Activated T-helper 1 cell treated with Interleukin-2 at 50 U/mL for 16 hours (primary cell): ENCODE data around the gene RSPH1.
"Not testable (repeated sequence)": the region's sequence is repeated elsewhere in the genome, so short reads cannot be mapped to it uniquely, and the experiment has no call there.

Experiments used
- DNase-seq: peaks from one replicate; pipeline ENCODE4 v3.0.0-alpha.2; 2020; ENCODE audit warnings: low read depth

RSPH1 gene

DNA sequence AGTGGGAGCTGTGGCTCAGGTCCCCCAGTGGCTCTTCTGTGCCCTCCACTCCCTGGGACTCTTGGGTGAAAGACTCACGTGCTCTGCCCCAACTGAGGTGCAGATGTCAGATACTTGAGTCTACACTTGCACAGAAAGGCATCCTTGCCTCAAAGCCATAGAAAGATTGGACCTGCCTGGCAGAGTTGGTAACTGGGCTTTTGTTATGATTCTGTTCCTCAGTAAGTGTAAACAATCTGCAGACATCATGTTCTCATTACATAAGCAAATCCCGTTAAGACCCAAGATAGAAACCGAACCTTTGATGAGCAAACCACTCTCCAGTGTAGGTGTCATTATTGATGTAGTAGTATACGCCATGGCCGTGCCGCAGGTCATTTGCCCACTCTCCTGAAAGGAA lies 10.0 kb downstream of the RSPH1 start:
- no peak for DNase-seq

DNA sequence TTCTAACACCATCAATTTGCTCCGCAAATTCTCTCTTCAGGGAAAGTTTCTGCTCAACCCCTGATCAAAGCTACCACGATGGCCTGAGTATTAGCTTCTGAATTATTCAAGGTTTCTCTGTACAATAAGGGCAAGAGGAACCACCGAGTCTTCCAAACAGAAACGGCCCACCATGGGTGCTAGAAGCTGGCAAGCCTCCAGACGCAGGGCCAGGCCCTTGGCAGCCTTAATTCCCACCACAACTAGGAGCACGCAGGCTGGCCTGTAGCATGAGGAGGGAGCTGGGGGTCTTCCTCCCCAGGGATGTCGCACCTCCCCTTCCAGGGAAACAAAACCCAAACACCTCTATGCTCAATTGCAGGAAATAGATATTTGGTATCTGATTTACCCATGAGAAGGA lies 11.1 kb downstream of the RSPH1 start:
- DNase-seq, result no peak

DNA sequence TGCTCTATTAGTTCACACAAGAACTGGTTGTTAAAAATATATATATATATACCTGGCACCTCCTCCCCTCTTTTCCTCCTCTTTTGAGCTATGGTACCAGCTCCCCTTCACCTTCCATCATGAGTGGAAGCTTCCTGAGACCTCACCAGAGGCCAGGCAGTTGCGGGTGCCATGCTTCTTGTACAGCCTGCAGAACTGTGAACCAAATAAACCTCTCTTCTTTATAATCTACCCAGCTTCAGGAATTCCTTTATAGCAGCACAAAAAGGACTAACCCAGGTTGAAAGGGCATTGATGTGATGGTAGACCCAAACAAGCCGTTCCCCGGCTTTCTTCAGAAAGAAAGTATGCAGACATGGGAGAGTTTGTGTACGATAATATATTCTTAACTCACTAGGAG lies 14.9 kb downstream of the RSPH1 start:
- no peak for DNase-seq

DNA sequence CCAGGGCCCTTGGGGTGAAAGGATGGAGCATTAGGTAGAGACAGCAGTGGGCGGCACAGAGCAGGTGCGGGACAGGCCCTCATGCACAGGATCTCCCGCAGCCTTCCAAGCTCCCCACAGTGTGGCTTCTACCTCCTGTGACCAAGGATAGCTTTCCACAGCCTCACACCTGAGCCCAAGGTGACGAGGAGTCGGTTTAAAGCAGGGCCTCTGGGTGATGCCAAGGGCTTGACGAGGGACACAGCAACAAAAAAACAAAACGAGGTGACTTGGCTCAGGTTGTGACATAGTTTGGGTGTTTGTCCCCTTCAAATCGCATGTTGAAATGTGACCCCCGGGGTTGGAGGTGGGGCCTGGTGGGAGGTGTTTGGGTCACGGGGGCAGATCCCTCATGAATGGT lies 15.3 kb downstream of the RSPH1 start:
- no peak for DNase-seq

DNA sequence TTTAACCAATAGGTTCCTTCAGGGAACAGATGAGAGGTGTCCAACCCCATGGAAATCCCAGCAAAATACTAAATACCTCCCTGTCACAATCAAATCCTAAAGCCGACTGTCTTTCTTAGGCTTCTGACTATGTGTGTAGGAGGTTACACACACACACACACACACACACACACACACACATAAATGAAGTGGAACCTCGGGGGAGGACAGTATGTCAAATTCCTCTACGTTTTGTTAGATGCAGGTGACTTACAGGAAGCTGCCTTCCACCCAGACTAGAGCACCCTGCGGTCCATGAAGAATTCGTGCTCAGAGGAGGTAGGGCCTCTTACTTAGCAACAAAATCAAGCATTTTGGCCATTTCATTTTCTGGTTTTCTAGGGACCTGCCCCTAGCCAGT lies 16.4 kb downstream of the RSPH1 start:
- DNase-seq, result no peak

DNA sequence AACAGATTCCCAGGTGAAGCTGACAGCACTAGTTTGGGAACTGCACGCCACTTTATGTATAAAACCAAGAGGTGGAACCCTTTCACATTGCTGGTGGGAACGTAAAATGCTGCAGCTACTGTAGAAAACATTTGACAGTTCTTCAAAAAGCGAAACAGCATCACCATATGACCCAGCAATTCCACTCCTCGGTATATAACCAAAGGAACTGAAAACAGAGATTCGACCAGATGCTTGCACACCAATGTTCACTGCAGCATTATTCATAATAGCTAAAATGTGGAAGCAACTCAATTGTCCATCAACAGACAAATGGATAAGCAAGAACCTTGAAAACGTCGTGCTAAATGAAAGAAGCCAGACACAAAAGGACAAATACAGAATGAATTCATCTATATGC lies 17.5 kb downstream of the RSPH1 start:
- DNase-seq, result no peak

DNA sequence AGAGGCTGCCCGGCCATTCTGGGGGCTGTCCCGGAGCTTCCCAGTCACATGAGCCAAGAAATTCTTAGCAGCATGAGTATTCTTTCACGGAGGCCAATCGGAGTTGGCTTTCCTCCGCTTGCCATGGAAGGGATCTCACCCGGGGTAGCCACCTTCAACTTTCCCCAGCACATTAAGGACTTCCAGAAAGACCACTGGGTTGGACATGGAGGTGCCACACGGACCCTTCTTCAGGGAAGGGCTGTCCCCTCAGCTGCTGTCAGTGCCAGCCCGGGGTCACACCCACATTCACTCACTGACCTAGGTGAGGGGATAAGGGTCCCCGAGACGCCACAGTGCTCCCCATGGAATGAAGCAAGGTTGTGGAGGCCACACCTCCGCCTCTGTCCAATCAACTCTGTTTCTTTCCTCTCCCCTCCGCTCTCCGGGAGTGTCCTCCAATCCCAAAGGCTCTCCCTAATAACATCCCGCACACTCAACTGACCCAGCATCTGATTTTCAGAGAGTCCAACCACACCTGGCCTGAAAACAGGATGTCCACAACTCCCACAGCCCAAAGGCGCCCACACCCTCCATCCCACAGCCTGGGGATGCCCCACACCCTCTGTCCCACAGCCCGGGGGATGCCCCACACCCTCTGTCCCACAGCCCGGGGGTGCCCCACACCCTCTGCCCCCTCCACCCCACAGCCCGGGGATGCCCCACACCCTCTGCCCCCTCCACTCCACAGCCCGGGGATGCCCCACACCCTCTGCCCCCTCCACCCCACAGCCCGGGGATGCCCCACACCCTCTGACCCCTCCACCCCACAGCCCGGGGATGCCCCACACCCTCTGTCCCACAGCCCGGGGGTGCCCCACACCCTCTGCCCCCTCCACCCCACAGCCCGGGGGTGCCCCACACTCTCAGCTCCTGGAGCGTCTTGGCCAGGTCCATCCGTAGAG lies 19.4 kb downstream of the RSPH1 start:
- no peak for DNase-seq

DNA sequence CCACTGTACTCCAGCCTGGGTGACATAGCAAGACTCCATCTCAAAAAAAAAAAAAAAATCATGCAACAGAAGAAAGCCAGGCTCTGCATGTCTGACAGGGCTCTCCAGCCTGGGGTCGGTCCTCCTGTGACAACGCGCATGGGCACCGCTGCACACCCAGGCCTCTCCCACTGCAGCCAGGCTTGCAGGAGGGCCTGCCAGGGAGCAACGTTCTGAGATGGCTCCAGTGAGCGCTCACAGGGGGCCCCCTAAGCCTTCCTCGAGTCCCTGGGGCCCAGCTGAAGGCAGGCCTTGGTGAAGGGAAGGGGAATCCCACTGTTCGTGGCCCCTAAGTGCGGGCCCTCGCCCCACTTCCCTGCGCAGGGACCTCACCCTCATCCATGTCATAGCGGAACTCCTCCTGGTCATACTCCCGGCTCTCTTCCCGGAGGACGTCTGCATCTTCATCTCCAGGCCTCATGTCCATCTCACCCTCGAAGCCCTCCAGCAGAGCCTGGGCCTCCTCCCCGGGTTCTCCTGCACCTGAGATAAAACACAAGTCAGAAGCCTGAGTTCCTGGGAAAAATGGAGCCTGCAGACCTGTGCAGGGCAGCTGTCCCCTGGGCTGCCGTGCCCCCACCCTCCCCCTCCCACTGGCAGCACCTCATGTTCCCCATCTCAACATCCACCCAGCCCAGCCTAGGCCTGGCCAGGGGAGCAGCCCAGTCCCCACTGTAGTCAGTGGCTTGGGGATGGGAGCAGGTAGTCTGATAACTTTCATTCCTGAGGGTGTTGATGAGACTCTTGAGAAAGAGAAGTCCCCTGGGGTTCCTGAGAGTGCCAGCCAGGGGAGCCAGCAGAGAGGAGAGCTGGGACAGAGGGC lies 20.3 kb downstream of the RSPH1 start:
- no peak for DNase-seq

DNA sequence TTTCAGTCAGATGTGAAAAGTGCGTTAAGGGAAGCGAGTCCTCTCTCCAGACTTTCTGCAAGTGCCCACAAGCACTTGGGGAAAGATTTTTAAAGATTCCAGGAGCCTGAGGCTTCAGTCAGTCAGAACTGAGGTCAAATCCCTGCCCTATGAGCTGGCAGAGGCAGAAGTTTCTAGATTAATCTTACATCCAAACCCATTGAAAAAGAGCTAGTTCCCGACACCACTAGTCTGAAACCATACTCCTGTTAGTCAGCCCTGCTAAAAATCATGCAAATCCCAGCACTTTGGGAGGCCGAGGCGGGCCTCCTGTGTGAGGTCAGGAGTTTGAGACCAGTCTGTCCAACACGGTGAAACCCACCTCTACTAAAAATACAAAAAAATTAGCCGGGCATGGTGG lies 21.0 kb downstream of the RSPH1 start:
- DNase-seq, result no peak

DNA sequence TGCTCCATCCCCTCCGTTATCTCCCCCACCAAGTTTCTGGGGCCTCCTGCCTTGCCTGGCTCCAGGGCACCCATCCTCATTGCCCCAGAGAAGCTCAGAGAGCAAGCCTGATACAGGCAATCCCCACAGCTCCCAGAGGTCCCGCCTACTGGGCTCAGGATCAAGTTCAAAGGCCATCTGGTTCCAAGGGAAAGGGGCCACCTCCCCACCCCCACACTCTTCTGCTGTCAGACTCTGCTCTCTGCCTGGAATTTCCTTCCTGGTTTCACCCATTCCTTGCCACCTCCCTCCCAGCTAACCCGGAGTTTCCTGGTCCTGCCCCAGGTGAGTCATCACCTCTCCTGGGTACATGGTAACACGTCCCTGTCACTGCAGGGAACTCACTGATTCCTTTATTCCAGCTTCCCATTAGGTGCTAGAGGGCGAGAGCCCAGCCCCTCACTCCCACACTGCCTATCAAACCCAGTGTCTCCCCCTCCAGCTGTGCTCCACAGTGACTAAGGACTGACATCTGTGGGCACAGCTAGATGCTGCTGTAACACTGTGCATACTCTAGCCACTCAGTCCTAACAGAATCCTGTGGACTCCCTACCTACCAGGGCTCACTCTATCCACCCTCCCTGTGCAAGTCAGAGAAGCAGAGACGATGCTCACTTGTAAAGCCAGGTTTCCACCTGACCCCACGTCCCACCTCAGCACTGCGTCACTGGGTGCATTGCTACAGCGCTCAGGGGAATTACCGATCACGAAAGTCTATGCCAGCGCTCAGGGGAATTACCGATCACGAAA lies 21.8 kb downstream of the RSPH1 start:
- no peak for DNase-seq

DNA sequence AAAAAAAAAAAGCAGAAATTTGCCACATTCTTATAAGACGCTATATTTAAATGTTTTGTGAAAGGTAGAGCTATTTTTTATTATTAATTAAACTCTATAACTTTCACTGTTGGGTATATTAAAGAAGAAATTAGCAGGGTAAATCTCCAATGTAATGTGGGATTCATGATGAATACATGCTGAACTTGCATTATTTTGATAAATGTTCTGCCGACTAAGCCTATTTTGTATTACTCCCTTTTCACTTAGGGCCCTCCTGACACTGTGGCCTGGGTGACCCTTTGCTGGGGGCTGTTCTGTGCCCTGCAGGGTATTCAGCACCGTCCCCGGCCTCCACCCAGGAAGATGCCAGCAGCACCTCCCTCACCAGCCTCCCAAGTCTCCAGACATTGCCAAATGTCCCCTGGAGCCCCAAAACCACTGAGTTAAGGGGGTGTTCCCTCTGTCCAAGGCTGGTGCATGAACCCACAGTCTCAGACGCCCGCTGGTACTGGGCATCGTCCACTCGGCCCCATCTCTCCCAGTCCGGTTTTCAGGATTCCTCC lies 22.5 kb downstream of the RSPH1 start:
- no peak for DNase-seq

DNA sequence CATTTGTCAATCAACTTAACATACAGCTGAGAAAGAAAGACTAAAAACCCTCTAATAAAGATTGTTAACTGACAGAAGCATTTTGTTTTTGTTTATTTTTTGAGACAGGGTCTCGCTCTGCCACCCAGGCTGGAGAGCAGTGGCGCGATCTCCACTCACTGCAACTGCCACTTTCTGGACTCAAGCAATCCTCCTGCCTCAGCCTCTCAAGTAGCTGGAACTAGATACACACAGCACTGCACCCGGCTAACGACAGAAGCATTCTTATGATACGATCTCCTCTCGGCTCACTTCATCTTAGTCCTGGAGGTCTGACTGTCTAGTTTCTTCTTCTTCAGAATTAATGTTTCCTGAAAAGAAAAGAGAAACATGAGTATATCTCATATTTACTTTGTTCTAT lies 23.5 kb downstream of the RSPH1 start:
- no peak for DNase-seq

DNA sequence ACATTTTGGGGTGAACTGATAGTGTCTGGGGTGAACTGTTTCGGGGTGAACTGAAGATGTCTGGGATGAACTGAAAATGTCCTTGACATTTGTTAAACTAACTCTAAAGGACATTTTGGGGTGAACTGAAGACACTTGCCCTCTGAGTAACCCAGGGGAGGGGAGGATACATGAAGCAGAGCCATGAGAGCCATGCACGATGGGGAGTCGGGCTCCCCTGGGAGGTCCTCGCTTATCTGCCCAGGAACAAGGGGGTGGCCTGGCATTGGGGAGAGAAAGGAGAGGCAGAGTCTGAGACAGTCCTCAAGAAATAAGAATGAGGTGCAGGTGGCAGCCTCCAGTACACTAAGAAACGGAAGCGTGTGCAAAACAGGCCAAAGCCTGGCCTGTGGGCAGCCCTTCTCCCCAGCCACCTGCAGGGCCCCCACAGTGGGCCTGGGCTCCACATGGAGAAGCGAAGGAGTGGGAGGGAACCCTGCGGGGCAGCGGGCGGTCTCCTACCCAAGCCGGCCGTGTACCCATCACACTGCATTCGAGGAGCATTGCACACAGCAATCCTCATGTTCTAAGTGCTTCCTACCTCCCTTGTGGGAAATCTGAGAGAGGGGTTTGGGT lies 24.2 kb downstream of the RSPH1 start:
- DNase-seq, result no peak

DNA sequence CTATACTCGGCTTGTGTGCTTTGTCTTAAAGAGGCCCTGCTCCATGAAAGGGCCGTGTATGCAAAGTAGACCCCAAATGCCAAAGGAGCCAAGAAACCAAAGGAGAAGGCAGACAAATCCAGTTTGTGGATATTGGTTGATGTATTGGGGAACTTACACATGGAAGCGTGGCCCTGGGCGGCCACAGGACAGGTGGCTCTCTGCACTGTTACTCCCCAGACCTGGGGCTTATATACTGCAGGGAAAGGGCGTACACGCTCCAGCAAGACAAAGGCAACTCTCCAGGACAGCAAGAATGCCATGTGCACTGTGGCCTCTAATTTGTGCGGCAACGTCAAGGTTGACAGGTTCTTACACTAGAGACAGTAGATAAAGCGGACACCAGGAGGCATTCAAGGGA lies 24.8 kb downstream of the RSPH1 start:
- no peak for DNase-seq

DNA sequence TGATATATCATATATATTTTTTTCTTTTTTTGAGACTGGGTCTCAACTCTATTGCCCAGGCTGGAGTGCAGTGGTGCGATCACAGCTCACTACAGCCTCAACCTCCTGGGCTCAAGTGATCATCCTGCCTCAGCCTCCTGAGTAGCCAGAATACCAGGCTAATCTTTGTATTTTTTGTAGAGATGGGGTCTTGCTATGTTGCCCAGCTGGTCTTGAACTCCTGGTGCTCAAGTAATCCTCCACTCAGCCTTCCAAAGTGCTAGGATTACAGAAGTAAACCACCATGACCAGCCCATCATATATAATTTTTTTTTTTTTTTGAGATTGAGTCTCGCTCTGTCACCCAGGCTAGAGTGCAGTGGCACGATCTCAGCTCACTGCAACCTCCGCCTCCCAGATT lies 26.3 kb downstream of the RSPH1 start:
- DNase-seq, result not testable (repeated sequence)

DNA sequence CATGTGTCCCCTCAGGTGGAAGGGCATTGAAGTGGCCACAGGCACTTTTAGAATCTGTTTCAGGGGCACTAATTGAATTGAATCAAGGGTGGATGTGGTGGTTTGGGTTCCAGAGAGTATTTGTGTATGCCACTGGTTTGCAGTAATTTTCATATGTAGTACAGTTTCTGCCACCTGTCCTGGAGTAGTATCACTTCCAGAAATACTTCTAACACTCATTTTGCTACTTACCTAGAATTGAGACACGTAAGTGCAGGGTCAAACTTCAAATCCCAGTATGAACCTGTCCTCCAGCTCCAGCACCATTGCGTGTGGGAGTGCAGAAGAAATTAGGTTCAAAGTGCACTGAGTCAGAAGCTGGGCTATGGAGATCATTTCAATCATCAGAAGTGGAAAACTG lies 26.8 kb downstream of the RSPH1 start:
- DNase-seq, result no peak

DNA sequence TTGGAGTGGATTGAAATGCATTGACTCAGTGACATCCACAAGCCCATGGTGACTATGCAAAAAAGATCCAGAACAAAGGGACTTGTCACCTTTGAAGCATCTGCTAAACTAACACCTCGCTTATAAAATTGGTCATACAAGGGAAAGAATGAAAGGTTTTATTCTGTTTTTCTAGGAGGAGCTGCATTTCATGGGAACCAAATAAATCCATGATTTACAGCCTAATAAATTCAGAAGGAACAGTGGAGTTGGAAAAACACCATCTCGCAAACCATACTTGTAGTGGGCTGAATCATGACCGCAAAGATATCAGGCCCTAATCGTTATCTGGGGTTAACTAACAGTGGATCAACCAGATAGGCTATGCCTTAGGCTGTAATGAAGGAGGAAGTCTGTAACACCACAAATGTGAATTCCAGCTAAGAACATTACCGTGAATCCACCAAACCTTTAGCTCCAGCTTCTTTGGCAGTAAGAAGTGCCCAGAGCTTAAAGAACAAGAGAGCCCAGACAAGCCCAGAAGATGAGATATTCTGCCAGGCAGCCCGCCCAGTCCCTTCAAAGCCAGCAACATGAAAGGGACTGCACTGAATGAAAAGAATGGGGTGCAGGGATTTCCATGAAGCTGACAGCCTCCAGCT lies 27.4 kb downstream of the RSPH1 start:
- no peak for DNase-seq

DNA sequence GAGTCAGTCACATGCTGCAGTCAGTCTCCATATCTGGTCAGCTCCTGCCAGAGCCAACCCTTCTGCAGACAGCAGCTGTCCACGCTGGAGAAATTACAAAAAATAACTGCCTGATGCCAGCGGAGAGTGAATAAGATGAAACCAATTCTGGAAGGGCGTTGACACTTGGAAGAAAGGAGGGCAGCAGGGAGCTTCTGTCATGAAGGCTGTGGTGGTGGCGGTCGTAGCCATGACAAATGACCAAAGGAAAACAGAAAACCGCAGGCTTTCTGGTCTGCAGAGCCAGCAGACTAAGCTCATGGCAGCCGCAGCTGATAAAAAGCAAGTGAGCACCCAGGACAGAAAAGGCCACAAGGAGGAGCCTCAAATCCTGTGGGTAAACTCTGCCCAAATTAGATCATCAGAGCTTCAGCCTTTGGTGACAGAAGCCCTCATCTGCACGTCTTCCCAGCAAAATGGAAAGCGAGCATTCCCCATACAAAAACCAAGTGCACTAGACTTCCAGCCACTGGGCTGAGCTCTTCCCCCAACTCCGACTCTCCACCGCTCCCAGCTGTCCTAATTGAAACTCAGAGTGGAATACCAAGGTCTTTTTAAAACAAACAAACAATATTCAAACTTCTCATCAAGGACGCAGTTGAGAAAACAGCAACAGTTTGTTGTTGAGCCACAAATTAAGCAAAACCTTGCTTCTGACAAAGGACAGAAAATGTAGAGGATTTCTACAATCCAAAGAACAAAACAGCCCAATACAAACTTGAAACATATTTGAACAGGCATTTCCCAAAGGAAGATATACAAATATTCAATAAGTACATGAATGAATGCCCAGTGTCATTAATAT lies 28.7 kb downstream of the RSPH1 start:
- no peak for DNase-seq

DNA sequence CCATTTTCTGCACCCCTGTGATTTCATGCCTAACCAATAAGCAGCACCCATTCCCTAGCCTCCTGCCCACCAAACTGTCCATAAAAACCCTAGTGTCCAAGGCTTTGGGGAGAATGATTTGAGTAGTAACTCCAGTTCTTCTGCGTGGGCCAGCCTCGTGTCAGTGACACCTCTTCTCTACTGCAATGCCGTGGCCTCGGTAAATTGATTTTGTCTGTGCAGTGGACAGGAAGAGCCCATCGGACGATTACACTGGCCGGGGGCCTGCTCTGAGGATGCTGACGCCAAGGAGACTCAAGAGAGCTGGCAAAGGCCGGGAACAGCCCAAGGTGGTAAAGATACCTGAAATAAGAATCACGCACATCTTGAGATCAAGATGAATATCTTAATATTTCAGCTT lies 29.3 kb downstream of the RSPH1 start:
- DNase-seq, result no peak

DNA sequence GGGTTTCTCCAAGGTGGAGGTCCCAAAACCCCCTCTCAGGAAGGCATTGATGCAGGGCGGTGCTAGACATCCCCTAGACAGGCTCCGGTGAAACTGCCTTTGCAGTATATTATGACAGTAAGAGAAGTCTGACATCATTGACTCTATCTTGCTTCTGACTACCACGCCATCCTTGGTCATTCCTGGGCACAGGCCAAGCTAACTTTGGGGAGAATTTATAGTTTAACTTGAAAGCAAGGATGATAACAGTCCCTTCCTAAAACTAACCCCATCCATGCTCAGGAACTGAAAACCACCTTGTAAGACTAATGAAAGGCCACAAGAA lies 30.3 kb downstream of the RSPH1 start:
- DNase-seq, result no peak
